PC-9 (cell line): ENCODE measurements around the gene SFI1.

Source experiments
- EZH2 ChIP-seq: fragments of 200-600 bp; sonication (generic); IDR thresholded peaks from 2 replicates; pipeline ENCODE4 v1.8.0; 2017; ENCODE audit warnings: antibody characterized with exemption, low read depth
- TF ChIP-seq, protein P1 (sequence below): fragments of 200-600 bp; sonication (generic); conservative IDR thresholded peaks from 2 replicates; pipeline ENCODE4 v1.6.1; 2017; ENCODE audit warnings: mixed run types, antibody characterized with exemption, mild to moderate bottlenecking, moderate library complexity

DNA sequence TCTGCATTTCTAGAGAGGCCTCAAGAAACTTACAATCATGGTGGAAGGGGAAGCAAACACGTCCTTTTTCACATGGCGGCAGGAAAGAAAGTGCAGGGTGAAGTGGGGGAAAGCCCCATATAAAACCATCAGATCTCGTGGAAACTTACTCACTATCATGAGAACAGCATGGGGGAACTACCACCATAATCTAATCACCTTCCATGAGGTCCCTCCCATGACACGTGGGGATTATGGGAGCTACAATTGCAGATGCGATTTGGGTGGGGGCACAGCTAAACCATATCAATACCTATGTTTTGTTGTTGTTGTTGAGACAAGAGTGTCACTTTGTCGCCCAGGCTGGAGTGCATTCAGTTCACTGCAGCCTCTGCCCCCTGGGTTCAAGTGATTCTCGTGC, 29.9 kb downstream of the SFI1 start:
- TF ChIP-seq, protein P1, sequence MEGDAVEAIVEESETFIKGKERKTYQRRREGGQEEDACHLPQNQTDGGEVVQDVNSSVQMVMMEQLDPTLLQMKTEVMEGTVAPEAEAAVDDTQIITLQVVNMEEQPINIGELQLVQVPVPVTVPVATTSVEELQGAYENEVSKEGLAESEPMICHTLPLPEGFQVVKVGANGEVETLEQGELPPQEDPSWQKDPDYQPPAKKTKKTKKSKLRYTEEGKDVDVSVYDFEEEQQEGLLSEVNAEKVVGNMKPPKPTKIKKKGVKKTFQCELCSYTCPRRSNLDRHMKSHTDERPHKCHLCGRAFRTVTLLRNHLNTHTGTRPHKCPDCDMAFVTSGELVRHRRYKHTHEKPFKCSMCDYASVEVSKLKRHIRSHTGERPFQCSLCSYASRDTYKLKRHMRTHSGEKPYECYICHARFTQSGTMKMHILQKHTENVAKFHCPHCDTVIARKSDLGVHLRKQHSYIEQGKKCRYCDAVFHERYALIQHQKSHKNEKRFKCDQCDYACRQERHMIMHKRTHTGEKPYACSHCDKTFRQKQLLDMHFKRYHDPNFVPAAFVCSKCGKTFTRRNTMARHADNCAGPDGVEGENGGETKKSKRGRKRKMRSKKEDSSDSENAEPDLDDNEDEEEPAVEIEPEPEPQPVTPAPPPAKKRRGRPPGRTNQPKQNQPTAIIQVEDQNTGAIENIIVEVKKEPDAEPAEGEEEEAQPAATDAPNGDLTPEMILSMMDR = no peak
- TF ChIP-seq EZH2 = no peak
